B cell (primary cell): ENCODE results near the gene DYNLT2B. TPM values are rescaled to one million over a fixed set of nuclear protein-coding genes. Genes with fewer than 3 reads are reported as not detected.

Experiments
- ATAC-seq: fragments of 200-7000 bp; cut with Tn5 transposase; one replicate; pipeline ENCODE4 v1.10.0; 2021; ENCODE audit warnings: low read depth, mild to moderate bottlenecking, moderate number of reproducible peaks, moderate library complexity
- CTCF ChIA-PET: fragments of 350-600 bp; sonication (Branson Sonifier 250); formaldehyde crosslinking; loops from one replicate; lab custom pipeline; 2021; ENCODE audit warnings: antibody characterized with exemption, inconsistent platforms; lab: Charles Lee
- POLR2A ChIA-PET: fragments of 350-600 bp; sonication (Branson Sonifier 250); formaldehyde crosslinking; loops from one replicate; lab custom pipeline; 2021; ENCODE audit warnings: antibody characterized with exemption; lab: Charles Lee
- DNase-seq: peaks from one replicate; pipeline ENCODE4 v3.0.0; 2013
- H2AFZ ChIP-seq: 2 replicates; pipeline ENCODE4 v1.6.1; 2012; ENCODE audit warnings: mild to moderate bottlenecking, low read depth, low read length; ENCODE audit not compliant: insufficient read depth, poor library complexity, severe bottlenecking
- H3K27ac ChIP-seq, 2 donors: 1 replicate in 1 of 2; 2 replicates in 1 of 2; pipeline ENCODE4 v1.5.1; 2012 to 2013; ENCODE audit warnings: low read length in 2 of 2, mild to moderate bottlenecking in 2 of 2, moderate library complexity in 1 of 2
- H3K27me3 ChIP-seq, 4 experiments: fragments of 200-600 bp in 1 of 4; sonication (generic) in 1 of 4; replicated peaks in 1 of 4; 1 replicate in 2 of 4; 2 replicates in 2 of 4; pipeline versions ENCODE4 v1.6.1 to v1.7.0; 2013 to 2016; ENCODE audit warnings: low read length in 3 of 4, mild to moderate bottlenecking in 2 of 4, mixed read lengths in 1 of 4, moderate library complexity in 1 of 4; ENCODE audit not compliant: insufficient read depth in 4 of 4, control insufficient read depth in 3 of 4; ENCODE audit errors: control extremely low read depth in 1 of 4
- H3K36me3 ChIP-seq, 2 experiments: replicated peaks in 1 of 2; 1 replicate in 1 of 2; 2 replicates in 1 of 2; pipeline versions ENCODE4 v1.6.1 to v1.7.1; 2013; ENCODE audit warnings: low read length in 1 of 2; ENCODE audit not compliant: insufficient read depth in 2 of 2, control insufficient read depth in 1 of 2; ENCODE audit errors: control extremely low read depth in 1 of 2, extremely low read depth in 1 of 2
- H3K4me1 ChIP-seq, 2 donors: fragments of 200-600 bp in 1 of 2; sonication (generic) in 1 of 2; 1 replicate in 1 of 2; 2 replicates in 1 of 2; pipeline versions ENCODE4 v1.5.1 to v1.6.1; 2013 to 2017; ENCODE audit warnings: low read length in 2 of 2; ENCODE audit not compliant: control insufficient read depth in 2 of 2, insufficient read depth in 2 of 2
- H3K4me2 ChIP-seq: replicated peaks from 2 replicates; pipeline ENCODE3; 2012; ENCODE audit warnings: mild to moderate bottlenecking, low read depth, low read length; ENCODE audit not compliant: poor library complexity, severe bottlenecking
- H3K4me3 ChIP-seq, 5 experiments: fragments of 200-600 bp in 1 of 5; sonication (generic) in 1 of 5; 1 replicate in 3 of 5; 2 replicates in 2 of 5; pipeline versions ENCODE4 v1.5.1 to v1.7.0; 2011 to 2016; ENCODE audit warnings: low read length in 4 of 5, mild to moderate bottlenecking in 4 of 5, low read depth in 2 of 5, control low read depth in 1 of 5, moderate library complexity in 1 of 5; ENCODE audit not compliant: insufficient read depth in 1 of 5; ENCODE audit errors: control extremely low read depth in 1 of 5, extremely low read depth in 1 of 5
- H3K79me2 ChIP-seq: fragments of 200-600 bp; sonication (generic); one replicate; pipeline ENCODE4 v1.6.0; 2016; ENCODE audit warnings: low read length; ENCODE audit not compliant: control insufficient read depth, insufficient read depth
- H3K9ac ChIP-seq: fragments of 200-600 bp; sonication (generic); 2 replicates; pipeline ENCODE4 v1.6.1; 2017; ENCODE audit warnings: mild to moderate bottlenecking, low read length, moderate library complexity
- H3K9me3 ChIP-seq, 3 donors: one replicate each; pipeline versions ENCODE4 v1.6.1 to v1.7.1; 2013; ENCODE audit warnings: low read length in 2 of 3; ENCODE audit not compliant: control insufficient read depth in 2 of 3, insufficient read depth in 1 of 3; ENCODE audit errors: control extremely low read depth in 1 of 3
- H4K20me1 ChIP-seq: 2 replicates; pipeline ENCODE4 v1.6.0; 2012; ENCODE audit warnings: mild to moderate bottlenecking, low read length; ENCODE audit not compliant: insufficient read depth, control insufficient read depth, poor library complexity, severe bottlenecking
- H3K27ac Mint-ChIP-seq: one replicate; pipeline ENCODE4 v1.8.0; 2021; ENCODE audit warnings: mixed read lengths
- H3K27me3 Mint-ChIP-seq: one replicate; pipeline ENCODE4 v1.8.0; 2021; ENCODE audit warnings: mixed read lengths
- H3K4me1 Mint-ChIP-seq: one replicate; pipeline ENCODE4 v1.8.0; 2021; ENCODE audit warnings: mixed read lengths
- H3K4me3 Mint-ChIP-seq: one replicate; pipeline ENCODE4 v1.8.0; 2021; ENCODE audit warnings: mixed read lengths
- H3K9me3 Mint-ChIP-seq: one replicate; pipeline ENCODE4 v1.8.0; 2022; ENCODE audit warnings: mixed read lengths; ENCODE audit not compliant: insufficient read depth
- CTCF ChIP-seq: fragments of 200-600 bp; IDR thresholded peaks from one replicate; pipeline ENCODE4 v1.8.0; 2022; ENCODE audit warnings: antibody characterized with exemption, mild to moderate bottlenecking
- EZH2 ChIP-seq: IDR thresholded peaks from 2 replicates; pipeline ENCODE4 v1.6.1; 2012; ENCODE audit warnings: borderline replicate concordance, low read depth, mild to moderate bottlenecking, moderate library complexity, low read length; ENCODE audit not compliant: insufficient read depth, poor library complexity, severe bottlenecking
- WGBS: methylation state at CpG from one replicate; pipeline ENCODE4 v1.1.5; 2013; ENCODE audit warnings: missing lambda C conversion rate; ENCODE audit not compliant: insufficient coverage; 5-methylcytosine and 5-hydroxymethylcytosine counted together
- intact Hi-C: fragments of 100-400 bp; cut with micrococcal nuclease; formaldehyde crosslinking; loops from one replicate; pipeline ENCODE4 v1.10.0; 2022
- polyA plus RNA-seq: library from polyadenylated mRNA; depleted of rRNA; stranded (reverse); fragments of >200 nt; gene quantifications from 2 replicates; pipeline ENCODE4 v1.2.3, GENCODE V29; 2012
- total RNA-seq, 2 donors: library from RNA; stranded (reverse); fragments of 120-200 nt in 1 of 2; gene quantifications; 1 replicate in 1 of 2; 2 replicates in 1 of 2; pipeline versions ENCODE4 v1.2.3 to v1.2.4, GENCODE V29; 2013 to 2022

The DYNLT2B gene
- total and polyA plus RNA-seq, 2 donors (not counting 1 experiment from before 2014, with no cell fraction given), result 5.2 to 6.5 TPM

- Histone ChIP-seq H3K9me3 (no peaks in the 10 kb centered on the region), H3K9ac (no peak overlapping the region), H3K4me3 (no peak overlapping the region), H3K27ac (no peak overlapping the region), H3K4me1 (no peaks in the 10 kb centered on the region), H3K4me2 (no peak overlapping the region), H4K20me1 (no peaks in the 10 kb centered on the region), H3K79me2 (no peaks in the 10 kb centered on the region), H2AFZ (no peak overlapping the region), H3K27me3 (no peaks in the 10 kb centered on the region), H3K36me3 (peaks cover 14 to 77% of the 10 kb centered on the region in 2 experiments)
- no peaks in the 10 kb centered on the region for H3K4me1 Mint-ChIP-seq
- no peak overlapping the region for H3K4me3 Mint-ChIP-seq
- H3K9me3 Mint-ChIP-seq, result no peaks in the 10 kb centered on the region
- ChIA-PET POLR2A (interaction anchor here (0.7 kb wide), 1 partner anchor 75 kb away, joined by 4 read pairs; no protein-coding TSS in a partner anchor), CTCF (no interaction called here)
- H3K27ac Mint-ChIP-seq, result no peak overlapping the region
- DNase-seq (no peak), ATAC-seq (no peak)
- 88% methylated on average over 1 of the region's 7 CpGs for WGBS
- TF ChIP-seq CTCF (no peak), EZH2 (no peak)
- H3K27me3 Mint-ChIP-seq, result no peaks in the 10 kb centered on the region
- intact Hi-C loops, result loop anchor here (10.0 kb wide), 1 partner anchor 103 kb away; no protein-coding TSS in a partner anchor
These were observed 39.9 kb upstream of the DYNLT2B start for GRCh38 chr3:196357905-196358304.

- ATAC-seq (no peak), DNase-seq (no peak)
- no peaks in the 10 kb centered on the region for H3K79me2 ChIP-seq
- H3K4me2 ChIP-seq, result no peak overlapping the region
- H3K27me3 ChIP-seq, result no peaks in the 10 kb centered on the region
- no peak overlapping the region for H3K27ac ChIP-seq
- H3K4me1 ChIP-seq, result no peaks in the 10 kb centered on the region
- H3K9ac ChIP-seq, result no peak overlapping the region
- H3K4me3 Mint-ChIP-seq, result no peak overlapping the region
- intact Hi-C loops, result loop anchor here (10.0 kb wide), 1 partner anchor 102 kb away; no protein-coding TSS in a partner anchor
- TF ChIP-seq CTCF (no peak), EZH2 (no peak)
- H3K4me3 ChIP-seq, result no peak overlapping the region
- H3K27me3 Mint-ChIP-seq, result no peaks in the 10 kb centered on the region
- no peaks in the 10 kb centered on the region for H3K9me3 Mint-ChIP-seq
- no peaks in the 10 kb centered on the region for H3K4me1 Mint-ChIP-seq
- no peaks in the 10 kb centered on the region for H3K9me3 ChIP-seq
- H3K27ac Mint-ChIP-seq, result no peak overlapping the region
- H2AFZ ChIP-seq, result no peak overlapping the region
- ChIA-PET CTCF (no interaction called here), POLR2A (no interaction called here)
- H3K36me3 ChIP-seq, result peaks cover 14 to 67% of the 10 kb centered on the region in 2 experiments
- H4K20me1 ChIP-seq, result no peaks in the 10 kb centered on the region
- WGBS, result 100% methylated on average over 2 of the region's 4 CpGs
These were observed 38.5 kb upstream of the DYNLT2B start for GRCh38 chr3:196356556-196356955.
